Spleen (tissue), 7 donors: ENCODE data around the gene THBS1.

ENCODE experiments used
- POLR2AphosphoS5 ChIP-seq, 3 donors: sonication (generic); formaldehyde crosslinking; IDR thresholded peaks; one replicate each; pipeline ENCODE4 v1.5.1; 2017; ENCODE audit warnings: antibody characterized with exemption in 3 of 3
- TF ChIP-seq, protein P1 (sequence below), 11 experiments: fragments of 200-600 bp in 7 of 11; fragments of 450-650 bp in 4 of 11; sonication (generic) in 4 of 11; IDR thresholded peaks in 8 of 11; conservative IDR thresholded peaks in 3 of 11; 1 replicate in 7 of 11; 2 replicates in 4 of 11; pipeline versions ENCODE4 v1.4.0 to v1.8.0; 2016 to 2021; ENCODE audit warnings: antibody characterized with exemption in 11 of 11, inconsistent platforms in 4 of 11, mild to moderate bottlenecking in 1 of 11
- donor health status: DM: no; HTN: no; CAD: no; lungs with moderate emphysema.
- donor health status: DM: no; HTN: no; CAD: no.
- donor health status: DM: no; HTN: no; CAD: no.

DNA sequence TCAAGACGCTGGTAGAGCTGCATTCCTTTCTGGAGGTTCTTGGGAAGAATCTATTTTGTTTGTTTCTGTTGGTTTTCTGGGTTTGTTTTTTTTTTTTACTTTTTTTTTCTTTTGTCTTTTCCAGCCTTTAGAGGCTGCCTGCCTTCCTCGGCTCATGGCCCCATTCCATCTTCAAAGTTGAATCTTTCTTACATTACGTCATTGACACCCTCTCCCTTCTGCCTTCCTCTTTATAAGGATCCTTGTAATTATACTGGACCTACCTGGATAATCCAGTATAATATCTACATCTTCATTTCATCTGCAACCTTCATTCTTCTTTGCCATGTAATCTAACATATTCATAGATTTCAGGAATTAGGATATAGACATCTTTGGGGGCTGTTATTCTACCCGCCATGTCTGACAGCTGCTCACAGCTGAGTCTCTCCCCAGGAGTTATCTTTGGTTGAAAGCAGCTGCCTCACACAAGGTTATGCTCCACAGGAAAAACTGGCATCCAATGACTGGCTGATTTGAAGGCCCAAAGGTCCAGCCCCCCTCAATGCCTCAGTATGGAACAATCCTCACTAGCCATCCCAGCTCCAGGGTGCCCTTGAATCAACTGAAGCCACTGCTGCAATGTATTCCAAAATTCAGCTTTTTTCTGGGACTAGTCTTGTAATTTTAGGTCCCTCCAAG is 38.4 kb upstream of the THBS1 start:
- TF ChIP-seq, protein P1, sequence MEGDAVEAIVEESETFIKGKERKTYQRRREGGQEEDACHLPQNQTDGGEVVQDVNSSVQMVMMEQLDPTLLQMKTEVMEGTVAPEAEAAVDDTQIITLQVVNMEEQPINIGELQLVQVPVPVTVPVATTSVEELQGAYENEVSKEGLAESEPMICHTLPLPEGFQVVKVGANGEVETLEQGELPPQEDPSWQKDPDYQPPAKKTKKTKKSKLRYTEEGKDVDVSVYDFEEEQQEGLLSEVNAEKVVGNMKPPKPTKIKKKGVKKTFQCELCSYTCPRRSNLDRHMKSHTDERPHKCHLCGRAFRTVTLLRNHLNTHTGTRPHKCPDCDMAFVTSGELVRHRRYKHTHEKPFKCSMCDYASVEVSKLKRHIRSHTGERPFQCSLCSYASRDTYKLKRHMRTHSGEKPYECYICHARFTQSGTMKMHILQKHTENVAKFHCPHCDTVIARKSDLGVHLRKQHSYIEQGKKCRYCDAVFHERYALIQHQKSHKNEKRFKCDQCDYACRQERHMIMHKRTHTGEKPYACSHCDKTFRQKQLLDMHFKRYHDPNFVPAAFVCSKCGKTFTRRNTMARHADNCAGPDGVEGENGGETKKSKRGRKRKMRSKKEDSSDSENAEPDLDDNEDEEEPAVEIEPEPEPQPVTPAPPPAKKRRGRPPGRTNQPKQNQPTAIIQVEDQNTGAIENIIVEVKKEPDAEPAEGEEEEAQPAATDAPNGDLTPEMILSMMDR (IDR thresholded peaks at IDR 0.05 in 8 of 11, conservative IDR thresholded peaks at IDR 0.05 in 3 of 11): no peak
- no peak for TF ChIP-seq POLR2AphosphoS5 (IDR thresholded peaks at IDR 0.05)
